H1 (cell line): Measurements from ENCODE around the gene FOXL3. TPM values are rescaled to one million over a fixed set of nuclear protein-coding genes. Genes with fewer than 3 reads are reported as not detected.

Experiments used
- CTCF ChIA-PET: fragments of 300-600 bp; sonication (Branson Sonifier 250); formaldehyde crosslinking; loops from one replicate; lab custom pipeline; 2021; ENCODE audit not compliant: partially characterized antibody; lab: Charles Lee
- POLR2A ChIA-PET: fragments of 300-600 bp; sonication (Branson Sonifier 250); formaldehyde crosslinking; loops from one replicate; lab custom pipeline; 2021; ENCODE audit warnings: inconsistent platforms; ENCODE audit not compliant: partially characterized antibody; lab: Charles Lee
- DNase-seq, 2 experiments: peaks; one replicate each; pipeline versions ENCODE4 v3.0.0 to v3.0.0-alpha.2; 2010 to 2022; ENCODE audit warnings: low spot score in 2 of 2, low read depth in 1 of 2, mixed read lengths in 1 of 2
- FAIRE-seq: peaks from 2 replicates; lab custom pipeline; 2011; peaks lifted over from hg19 to GRCh38; lab: Jason Lieb, UNC
- H2AFZ ChIP-seq: 2 replicates; pipeline ENCODE4 v1.8.1; 2012; ENCODE audit warnings: low read length, inconsistent platforms
- H2AK5ac ChIP-seq: 2 replicates; pipeline ENCODE4 v1.6.1; 2013; ENCODE audit warnings: low read depth, low read length
- H2BK120ac ChIP-seq: replicated peaks from 2 replicates; pipeline ENCODE3; 2013; ENCODE audit warnings: low read depth, low read length, inconsistent platforms
- H2BK12ac ChIP-seq: 2 replicates; pipeline ENCODE4 v1.6.1; 2013; ENCODE audit warnings: low read depth, low read length
- H2BK15ac ChIP-seq: 2 replicates; pipeline ENCODE4 v1.6.1; 2013; ENCODE audit warnings: low read length
- H2BK20ac ChIP-seq: 2 replicates; pipeline ENCODE4 v1.6.1; 2013; ENCODE audit warnings: low read length
- H2BK5ac ChIP-seq: 2 replicates; pipeline ENCODE4 v1.6.1; 2013; ENCODE audit warnings: low read depth, low read length
- H3K14ac ChIP-seq: 2 replicates; pipeline ENCODE4 v1.6.1; 2013; ENCODE audit warnings: inconsistent platforms; ENCODE audit not compliant: insufficient read length
- H3K18ac ChIP-seq: 2 replicates; pipeline ENCODE4 v1.6.1; 2013; ENCODE audit warnings: low read length; ENCODE audit errors: extremely low read depth
- H3K23ac ChIP-seq: 2 replicates; pipeline ENCODE4 v1.6.1; 2013; ENCODE audit warnings: inconsistent platforms; ENCODE audit not compliant: insufficient read length
- H3K23me2 ChIP-seq: 2 replicates; pipeline ENCODE4 v1.6.1; 2013; ENCODE audit warnings: low read depth, low read length
- H3K27ac ChIP-seq: 2 replicates; pipeline ENCODE4 v1.6.1; 2011; ENCODE audit warnings: low read depth, low read length, inconsistent platforms
- H3K27me3 ChIP-seq, 4 experiments: replicated peaks in 1 of 4; 1 replicate in 1 of 4; 2 replicates in 3 of 4; pipeline versions ENCODE4 v1.6.1 to v1.8.1; 2011 to 2013; ENCODE audit warnings: low read length in 3 of 4, mild to moderate bottlenecking in 3 of 4, inconsistent platforms in 2 of 4, mixed read lengths in 2 of 4, moderate library complexity in 1 of 4; ENCODE audit not compliant: control insufficient read depth in 3 of 4, insufficient read depth in 3 of 4; ENCODE audit errors: extremely low read depth in 1 of 4
- H3K36me3 ChIP-seq, 4 experiments: 2 replicates each; pipeline versions ENCODE4 v1.6.1 to v1.8.1; 2011 to 2013; ENCODE audit warnings: mild to moderate bottlenecking in 4 of 4, low read length in 3 of 4, moderate library complexity in 2 of 4, control low read depth in 1 of 4, inconsistent platforms in 1 of 4; ENCODE audit not compliant: insufficient read depth in 4 of 4, control insufficient read depth in 2 of 4
- H3K4ac ChIP-seq: replicated peaks from 2 replicates; pipeline ENCODE3; 2013; ENCODE audit warnings: low read length, low read depth, mixed read lengths, inconsistent platforms; ENCODE audit not compliant: insufficient read length
- H3K4me1 ChIP-seq, 4 experiments: replicated peaks in 1 of 4; 1 replicate in 1 of 4; 2 replicates in 3 of 4; pipeline versions ENCODE4 v1.6.1 to v1.8.1; 2011 to 2013; ENCODE audit warnings: low read length in 3 of 4, inconsistent platforms in 2 of 4, mixed read lengths in 1 of 4; ENCODE audit not compliant: insufficient read depth in 4 of 4, control insufficient read depth in 3 of 4
- H3K4me2 ChIP-seq, 2 experiments: 2 replicates each; pipeline versions ENCODE4 v1.6.1 to v1.8.1; 2011 to 2013; ENCODE audit warnings: low read depth in 2 of 2, low read length in 2 of 2, control low read depth in 1 of 2, inconsistent platforms in 1 of 2, mild to moderate bottlenecking in 1 of 2; ENCODE audit not compliant: insufficient read depth in 1 of 2
- H3K4me3 ChIP-seq, 4 experiments: fragments of 200-600, 300-600 bp in 1 of 4; sonication (generic), shearing (Covaris generic), sonication (Bioruptor Twin) in 1 of 4; 2 replicates each; pipeline versions ENCODE4 v1.5.1 to v1.8.1; 2011 to 2016; ENCODE audit warnings: low read length in 4 of 4, low read depth in 3 of 4, control low read depth in 2 of 4, inconsistent platforms in 2 of 4, mild to moderate bottlenecking in 2 of 4, mixed read lengths in 1 of 4, moderate library complexity in 1 of 4; ENCODE audit not compliant: insufficient read depth in 2 of 4; ENCODE audit errors: extremely low read depth in 1 of 4
- H3K56ac ChIP-seq: replicated peaks from 2 replicates; pipeline ENCODE3; 2013; ENCODE audit warnings: low read depth, mild to moderate bottlenecking, mixed read lengths, low read length, inconsistent platforms; ENCODE audit not compliant: insufficient read length
- H3K79me1 ChIP-seq: 2 replicates; pipeline ENCODE4 v1.6.1; 2013; ENCODE audit warnings: low read depth, low read length, control low read depth
- H3K79me2 ChIP-seq, 2 experiments: 2 replicates each; pipeline versions ENCODE4 v1.6.1 to v1.8.1; 2012 to 2013; ENCODE audit warnings: low read length in 2 of 2, mild to moderate bottlenecking in 2 of 2, inconsistent platforms in 1 of 2; ENCODE audit not compliant: insufficient read depth in 2 of 2, control insufficient read depth in 1 of 2
- H3K9ac ChIP-seq, 4 experiments: replicated peaks in 1 of 4; 1 replicate in 1 of 4; 2 replicates in 3 of 4; pipeline versions ENCODE4 v1.6.1 to v1.8.1; 2011 to 2013; ENCODE audit warnings: low read depth in 3 of 4, low read length in 3 of 4, control low read depth in 2 of 4, mild to moderate bottlenecking in 2 of 4, moderate library complexity in 2 of 4, inconsistent platforms in 1 of 4; ENCODE audit errors: extremely low read depth in 1 of 4
- H3K9me3 ChIP-seq, 2 experiments: 2 replicates each; pipeline versions ENCODE4 v1.6.1 to v1.8.1; 2012 to 2013; ENCODE audit warnings: mild to moderate bottlenecking in 2 of 2, moderate library complexity in 2 of 2, control low read depth in 1 of 2, inconsistent platforms in 1 of 2, low read depth in 1 of 2, low read length in 1 of 2, mixed read lengths in 1 of 2; ENCODE audit not compliant: insufficient read depth in 2 of 2
- H4K20me1 ChIP-seq, 2 experiments: replicated peaks in 1 of 2; 2 replicates each; pipeline versions ENCODE3 to v1.8.1; 2011 to 2013; ENCODE audit warnings: inconsistent platforms in 2 of 2, low read length in 2 of 2, mild to moderate bottlenecking in 1 of 2; ENCODE audit not compliant: insufficient read depth in 2 of 2, control insufficient read depth in 1 of 2
- H4K5ac ChIP-seq: 2 replicates; pipeline ENCODE4 v1.6.1; 2013; ENCODE audit warnings: low read length, low read depth, mixed read lengths, inconsistent platforms; ENCODE audit not compliant: insufficient read length
- H4K8ac ChIP-seq: 2 replicates; pipeline ENCODE4 v1.8.0; 2013; ENCODE audit warnings: mild to moderate bottlenecking, moderate library complexity, low read length, inconsistent platforms; ENCODE audit not compliant: insufficient read depth; ENCODE audit errors: extremely low read depth
- H4K91ac ChIP-seq: replicated peaks from 2 replicates; pipeline ENCODE3; 2013; ENCODE audit warnings: low read length, mixed read lengths, inconsistent platforms; ENCODE audit not compliant: insufficient read length
- POLR2A ChIP-seq, 2 experiments: IDR thresholded peaks; 1 replicate in 1 of 2; 2 replicates in 1 of 2; pipeline ENCODE4 v1.6.1; 2011; ENCODE audit warnings: low read depth in 2 of 2, low read length in 2 of 2, mild to moderate bottlenecking in 2 of 2; ENCODE audit errors: control extremely low read depth in 1 of 2
- RBBP5 ChIP-seq: IDR thresholded peaks from 2 replicates; pipeline ENCODE4 v1.7.1; 2012; ENCODE audit warnings: low read depth, mild to moderate bottlenecking, inconsistent platforms, low read length, moderate library complexity, borderline replicate concordance
- WGBS, 2 experiments: shearing (Covaris generic) in 1 of 2; methylation state at CpG; one replicate each; pipeline versions ENCODE4 v1.1.6 to v1.1.7; 2013 to 2015; ENCODE audit warnings: low lambda C conversion rate in 2 of 2, mixed read lengths in 2 of 2, inconsistent platforms in 1 of 2, low coverage in 1 of 2, missing lambda C conversion rate in 1 of 2; ENCODE audit not compliant: insufficient replicate concordance in 2 of 2, insufficient coverage in 1 of 2, insufficient read length in 1 of 2; ENCODE audit errors: extremely low coverage in 1 of 2, missing lambda C conversion rate in 1 of 2; 5-methylcytosine and 5-hydroxymethylcytosine counted together
- polyA plus RNA-seq, 7 experiments: library from polyadenylated mRNA; depleted of rRNA in 3 of 7; stranded (reverse) in 5 of 7; unstranded in 2 of 7; fragments of >200 nt in 5 of 7; fragments of 200-250 nt in 2 of 7; gene quantifications; 1 replicate in 5 of 7; 2 replicates in 1 of 7; 4 replicates in 1 of 7; pipeline versions ENCODE4 v1.2.1 to v1.2.3, GENCODE V29; 2011 to 2013; ENCODE audit warnings: missing spikeins in 2 of 7, mixed read lengths in 2 of 7
- total RNA-seq: library from RNA; stranded (reverse); fragmentation: NEBNext Ultra II Directional; extraction: Animal tissue kit (Norgen Biotek cat#: 25700); gene quantifications from 2 replicates; pipeline ENCODE4 v1.2.1, GENCODE V29; 2021

FOXL3 gene
- total and polyA plus RNA-seq, 2 of the 8 experiments (the other 6 are each of a cell fraction or from before 2014, with no cell fraction given) = not detected

DNA sequence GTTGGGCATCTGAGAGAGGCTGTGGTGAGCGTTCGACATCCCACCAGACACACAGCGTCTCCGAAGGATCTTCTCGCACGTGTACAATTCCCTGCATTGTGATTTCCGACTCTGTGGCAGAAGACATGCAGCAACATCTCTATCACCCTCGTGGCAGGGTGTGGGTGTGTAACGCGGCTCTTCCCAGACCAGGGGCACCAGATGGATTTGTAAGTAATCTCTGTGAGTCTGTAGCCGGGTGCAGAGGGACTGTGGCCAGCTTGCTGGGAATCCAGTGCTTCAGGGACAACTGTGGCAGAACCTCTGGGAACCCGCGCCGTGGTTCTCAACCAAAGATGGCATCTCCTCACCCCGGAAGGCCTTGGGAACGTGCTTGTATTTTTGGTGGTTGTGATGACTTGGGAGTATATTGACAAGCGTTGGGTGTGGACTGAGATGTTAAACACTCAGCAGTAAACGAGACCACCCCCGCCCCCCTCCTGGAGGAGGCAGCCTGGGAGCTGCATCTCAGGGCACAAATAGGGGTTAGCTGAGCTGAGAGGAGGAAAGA, 21.2 kb downstream of the FOXL3 start:
- Histone ChIP-seq H3K4me3 (no peak overlapping the region), H3K79me1 (no peaks in the 10 kb centered on the region)
- 79% methylated on average over 19 of the region's 19 CpGs; no CpG with 5 or more reads in 1 of the 2 experiments for WGBS, 2 experiments
- TF ChIP-seq RBBP5 (no peak), POLR2A (IDR thresholded peaks at IDR 0.05; ENCODE audit: control extremely low read depth in 1 of 2, low read depth in 2 of 2, low read length in 2 of 2) (no peak)

More for the DNA sequence above, 21.2 kb downstream of the FOXL3 start:
- Histone ChIP-seq H2BK20ac (no peak overlapping the region), H4K91ac (no peak overlapping the region), H3K23me2 (no peaks in the 10 kb centered on the region), H2AFZ (no peak overlapping the region), H4K8ac (no peak overlapping the region; the same call in 1 of the 2 replicates), H3K79me2 (no peaks in the 10 kb centered on the region), H2BK5ac (no peak overlapping the region), H3K9ac (no peak overlapping the region), H3K27me3 (no peaks in the 10 kb centered on the region), H3K18ac (no peak overlapping the region), H2BK15ac (no peak overlapping the region), H3K9me3 (peaks cover 0 to 6% of the 10 kb centered on the region in 2 experiments; a peak in 2 of 4 replicates), H2BK12ac (no peak overlapping the region), H3K4me1 (no peaks in the 10 kb centered on the region; a peak in 1 of 7 replicates), H3K23ac (no peak overlapping the region), H3K36me3 (no peaks in the 10 kb centered on the region), H4K20me1 (no peaks in the 10 kb centered on the region), H4K5ac (no peak overlapping the region), H3K4me2 (no peak overlapping the region), H2BK120ac (no peak overlapping the region), H3K27ac (no peak overlapping the region), H3K56ac (no peak overlapping the region), H2AK5ac (no peak overlapping the region), H3K14ac (no peak overlapping the region), H3K4ac (no peak overlapping the region)
- FAIRE-seq = no peak
- ChIA-PET CTCF (interaction anchor here (0.6 kb wide), 4 partner anchors 9 to 470 kb away, joined by 3 to 4 read pairs (median 3); no protein-coding TSS in a partner anchor), POLR2A (interaction anchor here (1.1 kb wide), 1 partner anchor 10 kb away, joined by 3 read pairs; no protein-coding TSS in a partner anchor)
- DNase-seq = no peak
